Esophagus muscularis mucosa (tissue), 4 donors: ENCODE data around the gene STYX. TPM values are rescaled to one million over a fixed set of nuclear protein-coding genes. Genes with fewer than 3 reads are reported as not detected.
A peak's percentile ranks its signal among the peaks of the same experiment; 100 is the strongest.

ENCODE experiments used
- DNase-seq: peaks from one replicate; pipeline ENCODE4 v3.0.0-alpha.2; 2017; ENCODE audit errors: extremely low spot score
- H3K27ac ChIP-seq, 4 donors: fragments of 200-600 bp; sonication (generic); replicated peaks in 1 of 4; 1 replicate in 3 of 4; 2 replicates in 1 of 4; pipeline ENCODE4 v1.5.1; 2016 to 2019; ENCODE audit warnings: mild to moderate bottlenecking in 1 of 4
- H3K27me3 ChIP-seq, 4 donors: fragments of 200-600 bp; sonication (generic); one replicate each; pipeline versions ENCODE4 v1.5.1 to v1.6.0; 2016 to 2019
- H3K36me3 ChIP-seq, 4 donors: fragments of 200-600 bp; sonication (generic); one replicate each; pipeline ENCODE4 v1.5.1; 2016 to 2019
- H3K4me1 ChIP-seq, 4 donors: fragments of 200-600 bp; sonication (generic); one replicate each; pipeline ENCODE4 v1.5.1; 2016 to 2019
- H3K4me3 ChIP-seq, 4 donors: fragments of 200-600 bp; sonication (generic); 1 replicate in 2 of 4; 2 replicates in 2 of 4; pipeline ENCODE4 v1.5.1; 2016 to 2019; ENCODE audit warnings: mild to moderate bottlenecking in 4 of 4, moderate library complexity in 1 of 4
- H3K9me3 ChIP-seq, 4 donors: fragments of 200-600 bp; sonication (generic); 1 replicate in 3 of 4; 2 replicates in 1 of 4; pipeline ENCODE4 v1.5.1; 2016 to 2019
- CTCF ChIP-seq, 3 experiments: fragments of 200-600 bp in 2 of 3; fragments of 450-650 bp in 1 of 3; sonication (generic) in 2 of 3; IDR thresholded peaks; one replicate each; pipeline ENCODE4 v1.5.1; 2017 to 2019; ENCODE audit warnings: antibody characterized with exemption in 3 of 3, mild to moderate bottlenecking in 2 of 3, moderate library complexity in 1 of 3
- EP300 ChIP-seq: sonication (generic); formaldehyde crosslinking; IDR thresholded peaks from one replicate; pipeline ENCODE4 v1.6.1; 2017; ENCODE audit warnings: antibody characterized with exemption
- POLR2A ChIP-seq: fragments of 450-650 bp; IDR thresholded peaks from one replicate; pipeline ENCODE4 v1.6.1; 2017; ENCODE audit warnings: antibody characterized with exemption, moderate library complexity, mild to moderate bottlenecking, low read depth
- POLR2AphosphoS5 ChIP-seq, 2 donors: sonication (generic); formaldehyde crosslinking; IDR thresholded peaks; one replicate each; pipeline ENCODE4 v1.6.1; 2017; ENCODE audit warnings: antibody characterized with exemption in 2 of 2
- WGBS: methylation state at CpG from one replicate; pipeline ENCODE4 v1.1.5; 2018; 5-methylcytosine and 5-hydroxymethylcytosine counted together
- intact Hi-C: fragments of 100-400 bp; cut with DNase I; formaldehyde crosslinking; loops from one replicate; pipeline ENCODE4 v1.15.1; 2023
- total RNA-seq, 4 donors: library from RNA; depleted of rRNA; stranded (reverse); fragments of >200 nt; gene quantifications; one replicate each; pipeline versions ENCODE4 v1.1.0 to v1.2.1, GENCODE V29; 2016

Gene STYX
- total RNA-seq, 4 donors from 2014 or later: 16.6 to 25.2 (median 20.7) TPM

- Histone ChIP-seq H3K4me1 (peaks cover 17 to 42% (median 25%) of the 10 kb centered on the region in 4 donors), H3K4me3 (no peak overlapping the region), H3K27ac (no peak overlapping the region), H3K27me3 (no peaks in the 10 kb centered on the region), H3K36me3 (peaks cover 0 to 12% (median 0%) of the 10 kb centered on the region in 4 donors), H3K9me3 (no peaks in the 10 kb centered on the region)
- intact Hi-C loops: no loop called here
- TF ChIP-seq POLR2AphosphoS5 (IDR thresholded peaks at IDR 0.05): no peak
- TF ChIP-seq POLR2A: no peak
- no peak for TF ChIP-seq CTCF (IDR thresholded peaks at IDR 0.05)
- TF ChIP-seq EP300: no peak
- WGBS: 96% methylated on average over 9 of the region's 9 CpGs
- no peak for DNase-seq
These were observed 3.9 kb downstream of the STYX start for GRCh38 chr14:52733824-52734223.

- H3K27ac ChIP-seq: no peak overlapping the region
- no peak for TF ChIP-seq CTCF (IDR thresholded peaks at IDR 0.05)
- peaks cover 0 to 15% (median 0%) of the 10 kb centered on the region in 4 donors for H3K36me3 ChIP-seq
- peaks cover 15 to 34% (median 17%) of the 10 kb centered on the region in 4 donors for H3K4me1 ChIP-seq
- DNase-seq: no peak
- intact Hi-C loops: loop anchor here (5.0 kb wide), 1 partner anchor 51 kb away; no protein-coding TSS in a partner anchor
- H3K4me3 ChIP-seq: no peak overlapping the region
- no peaks in the 10 kb centered on the region for H3K9me3 ChIP-seq
- no peaks in the 10 kb centered on the region for H3K27me3 ChIP-seq
- 45% methylated on average over 1 of the region's 1 CpG for WGBS
These were observed 6.0 kb downstream of the STYX start for GRCh38 chr14:52735921-52736489.

- Histone ChIP-seq H3K27me3 (no peaks in the 10 kb centered on the region), H3K27ac (no peak overlapping the region), H3K9me3 (no peaks in the 10 kb centered on the region), H3K36me3 (peaks cover 0 to 13% (median 0%) of the 10 kb centered on the region in 4 donors), H3K4me3 (no peak overlapping the region), H3K4me1 (peaks cover 8 to 25% (median 9%) of the 10 kb centered on the region in 4 donors)
- intact Hi-C loops: loop anchor here (5.0 kb wide), 1 partner anchor 49 kb away; no protein-coding TSS in a partner anchor
- DNase-seq: no peak
- TF ChIP-seq POLR2A (no peak), EP300 (no peak), POLR2AphosphoS5 (IDR thresholded peaks at IDR 0.05) (no peak), CTCF (IDR thresholded peaks at IDR 0.05) (no peak)
These were observed 8.4 kb downstream of the STYX start for GRCh38 chr14:52738409-52738808.

GRCh38 chr14:52740751-52741150, 10.8 kb downstream of the STYX start:
- H3K9me3 ChIP-seq: no peaks in the 10 kb centered on the region
- no peak for TF ChIP-seq POLR2A
- no peak for TF ChIP-seq CTCF (IDR thresholded peaks at IDR 0.05)
- TF ChIP-seq POLR2AphosphoS5 (IDR thresholded peaks at IDR 0.05): no peak
- TF ChIP-seq EP300: no peak
- H3K4me1 ChIP-seq: peaks cover 6 to 19% (median 8%) of the 10 kb centered on the region in 4 donors
- H3K27me3 ChIP-seq: no peaks in the 10 kb centered on the region
- intact Hi-C loops: no loop called here
- H3K27ac ChIP-seq: no peak overlapping the region
- no peak for DNase-seq
- no peak overlapping the region for H3K4me3 ChIP-seq
- WGBS: 96% methylated on average over 1 of the region's 1 CpG
- H3K36me3 ChIP-seq: peaks cover 0 to 11% (median 0%) of the 10 kb centered on the region in 4 donors

GRCh38 chr14:52741865-52742264, 11.9 kb downstream of the STYX start:
- H3K27ac ChIP-seq: peak overlapping the region in 2 of 4 donors; percentile 2 to 17
- intact Hi-C loops: no loop called here
- no peak for TF ChIP-seq CTCF (IDR thresholded peaks at IDR 0.05)
- no peak for TF ChIP-seq POLR2A
- TF ChIP-seq POLR2AphosphoS5 (IDR thresholded peaks at IDR 0.05): no peak

More at GRCh38 chr14:52741865-52742264, 11.9 kb downstream of the STYX start:
- Histone ChIP-seq H3K27me3 (no peaks in the 10 kb centered on the region), H3K9me3 (no peaks in the 10 kb centered on the region), H3K36me3 (peaks cover 0 to 22% (median 3%) of the 10 kb centered on the region in 4 donors), H3K4me1 (peaks cover 0 to 9% (median 2%) of the 10 kb centered on the region in 4 donors), H3K4me3 (no peak overlapping the region)
- no peak for DNase-seq
